Measurements from ENCODE around the gene KCNAB1. TPM values are rescaled to one million over a fixed set of nuclear protein-coding genes. Genes with fewer than 3 reads are reported as not detected.

The KCNAB1 gene
- total RNA-seq, 1 experiment from 2014 or later, result not detected

GRCh38 chr3:156317462-156318074 is 197.2 kb downstream of the KCNAB1 start:
- ChIA-PET RAD21 (ENCODE audit: low non-redundant PET in 1 of 2, low total read pairs in 2 of 2, uncharacterized antibody in 2 of 2, unreplicated experiment in 2 of 2) (interaction anchor here (0.6 kb wide), 2 partner anchors 207 to 236 kb away, joined by 3 to 4 read pairs; no protein-coding TSS in a partner anchor), POLR2A (no interaction called here), CTCF (interaction anchor here (1.0 kb wide), 1 partner anchor 9 kb away, joined by 3 read pairs; no protein-coding TSS in a partner anchor)
- Histone ChIP-seq H3K79me2 (ENCODE audit: insufficient read depth, low read length) (no peaks in the 10 kb centered on the region), H3K9me2 (ENCODE audit: insufficient read depth) (no peaks in the 10 kb centered on the region), H2AFZ (ENCODE audit: low read depth, low read length, poor library complexity, severe bottlenecking) (peak overlapping the region; percentile 69), H4K20me1 (ENCODE audit: insufficient read depth) (no peaks in the 10 kb centered on the region), H3K4me1 (ENCODE audit: control insufficient read depth in 1 of 2, insufficient read depth in 2 of 2, low read length in 2 of 2) (peaks cover 13 to 25% of the 10 kb centered on the region in 2 experiments), H3K9me3 (ENCODE audit: control insufficient read depth in 1 of 2, insufficient read depth in 1 of 2, low read depth in 1 of 2, low read length in 2 of 2) (no peaks in the 10 kb centered on the region), H3K27me3 (ENCODE audit: insufficient read depth, low read length) (no peaks in the 10 kb centered on the region), H3K4me2 (ENCODE audit: low read length) (peak overlapping the region; percentile 60), H3K4me3 (replicated peaks in 1 of 2; ENCODE audit: low read depth in 1 of 2, low read length in 2 of 2) (peak overlapping the region in 1 of 2 experiments; percentile 9; a peak in 1 of 4 replicates), H3K9ac (ENCODE audit: low read length) (no peak overlapping the region), H3K36me3 (ENCODE audit: control insufficient read depth in 1 of 2, insufficient read depth in 2 of 2, low read length in 2 of 2) (no peaks in the 10 kb centered on the region), H3K27ac (ENCODE audit: low read depth, low read length) (peak overlapping the region; percentile 49)
- no TSS peak for BruUV-seq (replicated peaks)
- DNase-seq (ENCODE audit: low read depth, low spot score), result peak; percentile 79
- peak; percentile 86 for ATAC-seq
- intact Hi-C loops (cut with micrococcal nuclease), result no loop called here
- no peak for TF ChIP-seq ZNF274 (IDR thresholded peaks at IDR 0.05; ENCODE audit: low read depth, low read length)
- no peak for TF ChIP-seq REST (IDR thresholded peaks at IDR 0.05; ENCODE audit: low read depth)
- TF ChIP-seq JUND (IDR thresholded peaks at IDR 0.05), result peak; percentile 99
- no peak for TF ChIP-seq ZFX (IDR thresholded peaks at IDR 0.05)
- peak; percentile 92 for TF ChIP-seq TCF7L2 (IDR thresholded peaks at IDR 0.05; ENCODE audit: borderline replicate concordance, extremely low read depth, insufficient read depth, insufficient read length)
- peak; percentile 24 for TF ChIP-seq RAD21 (IDR thresholded peaks at IDR 0.05; ENCODE audit: low read depth)
- TF ChIP-seq CTCF (IDR thresholded peaks at IDR 0.05 in 2 of 3, conservative IDR thresholded peaks at IDR 0.05 in 1 of 3; ENCODE audit: borderline replicate concordance in 1 of 3, insufficient read depth in 1 of 3, low read depth in 2 of 3, low read length in 2 of 3), result no peak
- TF ChIP-seq ELF1 (IDR thresholded peaks at IDR 0.05; ENCODE audit: borderline replicate concordance, low read depth), result no peak; the same call in 1 of the 2 replicates
- no peak for TF ChIP-seq EZH2phosphoT487 (IDR thresholded peaks at IDR 0.05; ENCODE audit: borderline replicate concordance)
- peak; percentile 69; the same call in 1 of the 2 replicates for TF ChIP-seq SRF (IDR thresholded peaks at IDR 0.05; ENCODE audit: low read depth)
- TF ChIP-seq SP1 (IDR thresholded peaks at IDR 0.05; ENCODE audit: low read depth), result peak; percentile 92
- peak; percentile 99 for TF ChIP-seq FOSL1 (IDR thresholded peaks at IDR 0.05; ENCODE audit: low read depth)
- peak; percentile 41; the same call in 1 of the 2 replicates for TF ChIP-seq POLR2AphosphoS5 (IDR thresholded peaks at IDR 0.05; ENCODE audit: low read depth, low read length)
- TF ChIP-seq ZBTB33 (IDR thresholded peaks at IDR 0.05; ENCODE audit: extremely low read depth, insufficient replicate concordance, low read length), result peak; percentile 12
- no peak; the same call in 1 of the 2 replicates for TF ChIP-seq SIN3A (IDR thresholded peaks at IDR 0.05; ENCODE audit: low read depth)
- no peak for TF ChIP-seq YY1 (IDR thresholded peaks at IDR 0.05; ENCODE audit: extremely low read depth, insufficient replicate concordance, low read depth, low read length)
- peak; percentile 71; the same call in 1 of the 2 replicates for TF ChIP-seq CEBPB (IDR thresholded peaks at IDR 0.05; ENCODE audit: low read depth)
- TF ChIP-seq ATF3 (IDR thresholded peaks at IDR 0.05), result peak; percentile 65
- peak; percentile 44; the same call in 1 of the 2 replicates for TF ChIP-seq MAX (IDR thresholded peaks at IDR 0.05)

Data from HCT116 (cell line).